ENCODE data around the gene ABHD16B. TPM values are rescaled to one million over a fixed set of nuclear protein-coding genes. Genes with fewer than 3 reads are reported as not detected.
A peak's percentile ranks its signal among the peaks of the same experiment; 100 is the strongest.
"Not testable (repeated sequence)": the region's sequence is repeated elsewhere in the genome, so short reads cannot be mapped to it uniquely, and the experiment has no call there.

The ABHD16B gene
- total and polyA plus RNA-seq, 10 of the 15 experiments (the other 5 are each of a cell fraction or from before 2014, with no cell fraction given): 0.13 TPM; not detected in 9

DNA sequence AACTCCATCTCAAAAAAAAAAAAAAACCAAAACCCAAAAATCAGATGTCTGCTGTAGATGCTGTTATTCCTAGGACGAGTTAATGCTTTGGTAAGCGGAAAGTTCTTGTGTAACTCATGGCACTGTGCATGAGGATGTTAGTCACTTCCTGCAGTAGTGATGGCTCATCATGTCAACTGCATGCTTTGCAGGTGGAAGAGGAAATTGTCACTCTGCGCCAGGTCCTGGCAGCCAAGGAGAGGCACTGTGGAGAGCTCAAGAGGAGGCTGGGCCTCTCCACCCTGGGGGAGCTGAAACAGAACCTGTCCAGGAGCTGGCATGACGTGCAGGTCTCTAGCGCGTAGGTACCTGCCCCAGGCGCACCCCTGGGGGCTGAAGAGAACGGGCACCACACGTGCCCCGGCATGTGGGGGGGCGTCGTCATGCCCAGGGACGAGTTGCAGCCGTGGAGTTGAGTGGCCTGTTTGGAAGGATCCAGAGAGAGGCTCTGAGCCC is 12.2 kb downstream of the ABHD16B start:
- Histone ChIP-seq H3K27ac (ENCODE audit: control insufficient read depth, insufficient read depth) (no peak overlapping the region), H3K4me2 (ENCODE audit: control insufficient read depth, insufficient read depth) (no peak overlapping the region), H3K9me3 (replicated peaks; ENCODE audit: control insufficient read depth, insufficient read depth, low read length) (no peaks in the 10 kb centered on the region), H4K20me1 (ENCODE audit: control insufficient read depth, insufficient read depth) (no peaks in the 10 kb centered on the region), H2AFZ (ENCODE audit: control insufficient read depth, low read depth, low read length) (no peak overlapping the region), H3K36me3 (ENCODE audit: control insufficient read depth in 2 of 2, insufficient read depth in 2 of 2, low read length in 1 of 2) (peaks cover 10 to 21% of the 10 kb centered on the region in 2 experiments), H3K4me3 (no peak overlapping the region), H3K4me1 (ENCODE audit: control insufficient read depth, insufficient read depth, low read length) (no peaks in the 10 kb centered on the region), H3K79me2 (ENCODE audit: control insufficient read depth, insufficient read depth, low read length) (no peaks in the 10 kb centered on the region), H3K27me3 (replicated peaks in 1 of 2; ENCODE audit: control insufficient read depth in 2 of 2, insufficient read depth in 2 of 2, low read length in 1 of 2) (no peaks in the 10 kb centered on the region), H3K9ac (ENCODE audit: control insufficient read depth, insufficient read depth, low read length) (no peak overlapping the region)
- TF ChIP-seq TCF12 (IDR thresholded peaks at IDR 0.05; ENCODE audit: low read depth, low read length): no peak
- TF ChIP-seq ZSCAN29 (IDR thresholded peaks at IDR 0.05): no peak
- no peak for TF ChIP-seq RELB (IDR thresholded peaks at IDR 0.05; ENCODE audit: low read depth)
- no peak for TF ChIP-seq BCLAF1 (IDR thresholded peaks at IDR 0.05)
- TF ChIP-seq, protein P1, sequence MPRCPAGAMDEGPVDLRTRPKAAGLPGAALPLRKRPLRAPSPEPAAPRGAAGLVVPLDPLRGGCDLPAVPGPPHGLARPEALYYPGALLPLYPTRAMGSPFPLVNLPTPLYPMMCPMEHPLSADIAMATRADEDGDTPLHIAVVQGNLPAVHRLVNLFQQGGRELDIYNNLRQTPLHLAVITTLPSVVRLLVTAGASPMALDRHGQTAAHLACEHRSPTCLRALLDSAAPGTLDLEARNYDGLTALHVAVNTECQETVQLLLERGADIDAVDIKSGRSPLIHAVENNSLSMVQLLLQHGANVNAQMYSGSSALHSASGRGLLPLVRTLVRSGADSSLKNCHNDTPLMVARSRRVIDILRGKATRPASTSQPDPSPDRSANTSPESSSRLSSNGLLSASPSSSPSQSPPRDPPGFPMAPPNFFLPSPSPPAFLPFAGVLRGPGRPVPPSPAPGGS (IDR thresholded peaks at IDR 0.05; ENCODE audit: borderline replicate concordance, insufficient read depth, low read depth, low read length, poor library complexity, severe bottlenecking): no peak
- no peak for TF ChIP-seq RAD51 (IDR thresholded peaks at IDR 0.05)
- no peak for TF ChIP-seq ZNF274 (IDR thresholded peaks at IDR 0.05; ENCODE audit: insufficient read depth, insufficient read length)
- TF ChIP-seq, protein P2, sequence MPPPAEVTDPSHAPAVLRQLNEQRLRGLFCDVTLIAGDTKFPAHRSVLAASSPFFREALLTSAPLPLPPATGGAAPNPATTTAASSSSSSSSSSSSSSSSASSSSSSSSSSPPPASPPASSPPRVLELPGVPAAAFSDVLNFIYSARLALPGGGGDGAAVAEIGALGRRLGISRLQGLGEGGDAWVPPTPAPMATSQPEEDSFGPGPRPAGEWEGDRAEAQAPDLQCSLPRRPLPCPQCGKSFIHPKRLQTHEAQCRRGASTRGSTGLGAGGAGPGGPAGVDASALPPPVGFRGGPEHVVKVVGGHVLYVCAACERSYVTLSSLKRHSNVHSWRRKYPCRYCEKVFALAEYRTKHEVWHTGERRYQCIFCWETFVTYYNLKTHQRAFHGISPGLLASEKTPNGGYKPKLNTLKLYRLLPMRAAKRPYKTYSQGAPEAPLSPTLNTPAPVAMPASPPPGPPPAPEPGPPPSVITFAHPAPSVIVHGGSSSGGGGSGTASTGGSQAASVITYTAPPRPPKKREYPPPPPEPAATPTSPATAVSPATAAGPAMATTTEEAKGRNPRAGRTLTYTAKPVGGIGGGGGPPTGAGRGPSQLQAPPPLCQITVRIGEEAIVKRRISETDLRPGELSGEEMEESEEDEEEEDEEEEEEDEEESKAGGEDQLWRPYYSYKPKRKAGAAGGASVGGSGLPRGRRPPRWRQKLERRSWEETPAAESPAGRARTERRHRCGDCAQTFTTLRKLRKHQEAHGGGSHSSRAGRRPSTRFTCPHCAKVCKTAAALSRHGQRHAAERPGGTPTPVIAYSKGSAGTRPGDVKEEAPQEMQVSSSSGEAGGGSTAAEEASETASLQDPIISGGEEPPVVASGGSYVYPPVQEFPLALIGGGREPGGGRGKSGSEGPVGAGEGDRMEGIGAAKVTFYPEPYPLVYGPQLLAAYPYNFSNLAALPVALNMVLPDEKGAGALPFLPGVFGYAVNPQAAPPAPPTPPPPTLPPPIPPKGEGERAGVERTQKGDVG (CRISPR knock-in tag; IDR thresholded peaks at IDR 0.05): no peak
- ChIA-PET SMC1A (ENCODE audit: uncharacterized antibody, unreplicated experiment) (no interaction called here), RAD21 (ENCODE audit: unreplicated experiment) (no interaction called here), POLR2A (interaction anchor here (0.5 kb wide), 1 partner anchor 113 kb away, joined by 3 read pairs; no protein-coding TSS in a partner anchor), CTCF (no interaction called here)
- ATAC-seq (no peak), DNase-seq (ENCODE audit: low read depth, low spot score) (no peak), FAIRE-seq (no peak)
- BruUV-seq (replicated peaks): TSS peak; percentile 35
- in situ Hi-C loops (cut with MboI) (no loop called here), intact Hi-C loops (cut with micrococcal nuclease; ENCODE audit: unreplicated experiment) (no loop called here)
- 93% methylated on average over 14 of the region's 14 CpGs for WGBS (ENCODE audit: insufficient coverage, insufficient replicate concordance, low lambda C conversion rate, missing lambda C conversion rate)

- FAIRE-seq; H3K4me3 ChIP-seq; H3K79me2 ChIP-seq (ENCODE audit: control insufficient read depth, insufficient read depth, low read length): not testable (repeated sequence)
These were observed 12.9 kb downstream of the ABHD16B start for GRCh38 chr20:63874241-63874640.

More at GRCh38 chr20:63874241-63874640, 12.9 kb downstream of the ABHD16B start:
- ATAC-seq; RAD21 ChIA-PET (ENCODE audit: unreplicated experiment); H3K27me3 ChIP-seq (replicated peaks in 1 of 2; ENCODE audit: control insufficient read depth in 2 of 2, insufficient read depth in 2 of 2, low read length in 1 of 2); intact Hi-C loops (cut with micrococcal nuclease; ENCODE audit: unreplicated experiment); H2AFZ ChIP-seq (ENCODE audit: control insufficient read depth, low read depth, low read length); H3K27ac ChIP-seq (ENCODE audit: control insufficient read depth, insufficient read depth); DNase-seq (ENCODE audit: low read depth, low spot score); H3K9me3 ChIP-seq (replicated peaks; ENCODE audit: control insufficient read depth, insufficient read depth, low read length); SMC1A ChIA-PET (ENCODE audit: uncharacterized antibody, unreplicated experiment); H4K20me1 ChIP-seq (ENCODE audit: control insufficient read depth, insufficient read depth); BruUV-seq (replicated peaks); H3K4me2 ChIP-seq (ENCODE audit: control insufficient read depth, insufficient read depth); H3K4me1 ChIP-seq (ENCODE audit: control insufficient read depth, insufficient read depth, low read length); POLR2A ChIA-PET; in situ Hi-C loops (cut with MboI); CTCF ChIA-PET; H3K9ac ChIP-seq (ENCODE audit: control insufficient read depth, insufficient read depth, low read length): not testable (repeated sequence)
- peaks cover 10 to 19% of the 10 kb centered on the region in 2 experiments for H3K36me3 ChIP-seq (ENCODE audit: control insufficient read depth in 2 of 2, insufficient read depth in 2 of 2, low read length in 1 of 2)
- 87% methylated on average over 6 of the region's 7 CpGs for WGBS (ENCODE audit: insufficient coverage, insufficient replicate concordance, low lambda C conversion rate, missing lambda C conversion rate)
